GM10266 (cell line): ENCODE data around the gene SLC15A3.

Source experiments
- DNase-seq: peaks from one replicate; pipeline ENCODE4 v3.0.0; 2012; ENCODE audit errors: extremely low spot score
- CTCF ChIP-seq: IDR thresholded peaks from 2 replicates; pipeline ENCODE4 v1.5.1; 2012; ENCODE audit warnings: mild to moderate bottlenecking, low read depth; ENCODE audit not compliant: control insufficient read depth, insufficient read depth; ENCODE audit errors: missing control alignments

Gene SLC15A3

GRCh38 chr11:60992842-60993409 is 41.0 kb upstream of the SLC15A3 start:
- no peak for TF ChIP-seq CTCF
- no peak for DNase-seq

DNA sequence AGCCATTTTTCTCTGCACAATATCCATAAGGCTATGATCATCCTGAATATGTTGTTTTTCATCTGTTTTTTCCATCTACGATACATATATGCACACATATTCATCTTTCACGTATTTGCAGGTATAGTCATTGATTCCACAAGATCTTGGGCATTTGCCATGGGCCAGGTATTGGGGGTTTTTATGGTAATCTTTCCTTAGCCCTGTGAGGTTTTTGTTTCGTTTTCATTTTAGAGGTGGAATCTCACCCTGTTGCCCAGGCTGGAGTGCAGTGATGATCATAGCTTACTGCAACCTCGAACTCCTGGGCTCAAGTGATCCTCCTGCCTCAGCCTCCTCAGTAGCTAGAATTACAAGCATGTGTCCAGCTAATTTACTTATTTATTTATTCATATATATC is 39.5 kb upstream of the SLC15A3 start:
- TF ChIP-seq CTCF, result no peak

GRCh38 chr11:60989093-60989650 is 37.2 kb upstream of the SLC15A3 start:
- TF ChIP-seq CTCF, result no peak
- DNase-seq, result no peak

More for the DNA sequence above, 39.5 kb upstream of the SLC15A3 start:
- DNase-seq, result no peak

DNA sequence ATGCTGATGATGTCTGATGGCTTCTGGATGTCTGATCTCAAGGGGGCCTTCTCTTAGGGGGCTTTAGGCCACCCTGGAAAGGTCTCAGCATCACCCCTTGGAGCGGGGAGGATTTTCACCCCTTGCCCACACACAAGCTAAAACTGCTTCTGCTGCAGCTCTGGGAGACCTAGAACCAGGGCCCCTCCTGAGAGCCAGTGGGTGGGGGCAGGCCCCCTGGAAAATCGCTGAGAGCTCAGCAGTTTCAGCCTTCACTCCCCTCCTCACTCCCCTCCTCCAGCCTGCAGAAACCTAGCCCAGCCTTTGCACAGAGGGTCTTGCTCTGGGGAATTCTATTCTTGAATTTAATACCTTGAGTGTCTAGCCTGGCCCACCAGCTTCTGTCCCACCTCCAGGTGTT is 36.7 kb upstream of the SLC15A3 start:
- no peak for TF ChIP-seq CTCF
- DNase-seq, result no peak

- no peak for DNase-seq
- TF ChIP-seq CTCF, result no peak
Measured at GRCh38 chr11:60987577-60988277, 35.8 kb upstream of the SLC15A3 start.

DNA sequence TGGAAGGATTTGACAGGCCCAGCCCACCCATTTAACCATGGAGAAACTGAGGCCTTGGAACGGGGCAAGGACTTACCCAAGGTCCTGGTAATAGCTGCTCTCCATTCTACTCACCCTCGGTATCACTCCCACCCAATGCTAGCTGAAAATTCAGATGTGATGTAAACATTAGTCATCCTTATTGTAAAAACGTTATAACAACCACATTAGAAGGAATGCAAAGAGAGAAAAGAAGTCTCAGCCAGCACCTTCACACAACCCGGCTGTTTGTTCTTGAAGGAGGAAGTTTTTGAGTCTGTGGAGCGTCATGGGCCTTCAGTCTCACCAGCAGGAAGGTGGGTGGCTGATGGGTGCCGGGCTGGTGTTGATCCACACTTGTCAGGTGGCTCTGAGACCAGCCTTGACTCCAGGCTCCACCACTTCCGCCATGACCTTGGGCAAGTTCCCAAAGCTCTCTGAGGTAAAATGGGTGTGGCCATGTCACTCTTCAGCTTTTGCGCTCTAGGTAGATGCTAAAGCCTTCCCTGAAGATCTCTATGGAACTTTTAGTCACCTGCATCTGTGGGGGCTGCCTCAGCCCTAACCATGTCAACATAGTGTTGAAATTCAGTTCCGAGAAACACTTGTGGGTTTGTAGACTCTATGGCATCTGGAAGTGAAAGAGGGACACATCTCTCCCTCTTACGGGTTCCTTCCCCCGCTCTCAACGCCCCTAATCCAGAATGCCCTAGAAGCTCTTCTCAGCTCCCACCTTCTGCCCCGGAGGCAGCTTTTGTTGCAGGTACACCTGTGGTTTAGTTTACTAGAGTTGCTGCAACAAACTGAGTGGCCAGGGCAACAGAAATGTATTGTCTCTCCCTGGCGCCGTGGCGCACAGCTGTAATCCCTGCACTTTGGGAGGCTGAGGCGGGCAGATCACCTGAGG is 34.3 kb upstream of the SLC15A3 start:
- no peak for TF ChIP-seq CTCF
- DNase-seq, result peak; percentile 36
